ENCODE measurements around the gene CCDC187.

Gene CCDC187

DNA sequence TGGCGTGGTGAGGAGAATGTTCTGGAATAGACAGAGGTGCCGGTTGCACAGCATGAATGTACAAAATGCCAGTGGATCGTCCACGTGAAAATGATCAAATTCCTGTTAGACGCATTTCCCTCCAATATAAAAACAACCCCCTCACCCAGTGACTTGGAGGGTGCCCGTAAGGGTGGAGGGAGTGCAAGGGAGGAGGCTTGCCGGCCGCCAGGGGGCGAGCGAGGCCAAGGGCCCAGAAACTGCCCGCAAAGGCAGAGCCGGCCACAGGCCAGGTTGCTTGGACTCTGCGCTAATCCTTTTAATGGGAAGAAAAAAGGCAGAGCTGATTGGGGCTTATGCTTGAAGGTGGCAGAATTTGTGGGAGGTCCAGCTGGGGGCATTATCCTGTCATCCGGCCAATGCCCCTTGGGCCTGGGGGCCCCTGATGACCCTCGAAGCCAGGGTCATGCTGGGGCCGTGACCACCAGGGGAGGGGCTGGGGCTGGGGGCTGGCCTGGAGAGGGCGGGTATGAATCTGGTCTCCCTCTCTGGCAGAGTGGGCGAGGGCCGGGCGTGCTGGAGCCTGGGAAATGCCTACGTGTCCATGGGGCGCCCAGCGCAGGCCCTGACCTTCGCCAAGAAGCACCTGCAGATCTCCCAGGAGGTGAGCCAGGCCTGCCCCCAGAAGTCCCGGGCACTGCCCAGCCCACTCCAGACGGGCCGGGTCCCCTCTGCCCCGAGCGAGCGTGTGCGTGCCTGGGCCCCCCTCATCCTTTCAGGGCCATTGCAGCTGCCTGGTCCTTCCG is 35.5 kb upstream of the CCDC187 start:
- no peak for DNase-seq

GRCh38 chr9:136338511-136338910 is 34.6 kb upstream of the CCDC187 start:
- DNase-seq, result no peak

GRCh38 chr9:136337416-136338395 is 33.8 kb upstream of the CCDC187 start:
- no peak for DNase-seq

DNA sequence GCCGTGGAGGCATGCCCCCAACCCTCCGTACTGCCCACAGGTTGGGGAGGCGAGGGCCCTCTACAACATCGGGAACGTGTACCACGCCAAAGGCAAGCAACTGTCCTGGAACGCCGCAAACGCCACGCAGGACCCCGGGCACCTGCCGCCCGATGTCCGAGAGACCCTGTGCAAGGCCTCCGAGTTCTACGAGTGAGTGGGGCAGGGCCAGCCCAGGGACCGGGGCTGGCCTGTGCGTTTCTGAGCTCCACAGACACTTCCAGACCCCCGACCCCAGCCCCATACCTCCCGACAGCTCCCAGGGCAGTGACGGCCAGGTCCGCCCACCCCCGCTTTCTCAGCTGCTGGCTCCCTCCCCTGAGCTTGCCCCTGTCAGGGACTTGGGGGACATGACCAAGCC is 33.0 kb upstream of the CCDC187 start:
- no peak for DNase-seq

GRCh38 chr9:136336156-136336870 is 32.4 kb upstream of the CCDC187 start:
- DNase-seq, result no peak

GRCh38 chr9:136335296-136336155 is 31.6 kb upstream of the CCDC187 start:
- no peak for DNase-seq

DNA sequence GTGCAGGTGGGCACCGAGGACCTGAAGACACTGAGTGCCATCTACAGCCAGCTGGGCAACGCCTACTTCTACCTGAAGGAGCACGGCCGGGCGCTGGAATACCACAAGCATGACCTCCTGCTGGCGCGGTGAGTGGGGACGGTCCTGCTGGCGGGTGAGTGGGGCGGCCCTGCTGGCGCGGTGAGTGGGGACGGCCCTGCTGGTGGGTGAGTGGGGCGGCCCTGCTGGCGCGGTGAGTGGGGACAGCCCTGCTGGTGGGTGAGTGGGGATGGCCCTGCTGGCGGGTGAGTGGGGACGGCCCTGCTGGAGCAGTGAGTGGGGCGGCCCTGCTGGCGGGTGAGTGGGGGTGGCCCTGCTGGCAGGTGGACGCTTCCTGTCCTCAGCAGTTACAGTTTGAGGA is 30.6 kb upstream of the CCDC187 start:
- no peak for DNase-seq

DNA sequence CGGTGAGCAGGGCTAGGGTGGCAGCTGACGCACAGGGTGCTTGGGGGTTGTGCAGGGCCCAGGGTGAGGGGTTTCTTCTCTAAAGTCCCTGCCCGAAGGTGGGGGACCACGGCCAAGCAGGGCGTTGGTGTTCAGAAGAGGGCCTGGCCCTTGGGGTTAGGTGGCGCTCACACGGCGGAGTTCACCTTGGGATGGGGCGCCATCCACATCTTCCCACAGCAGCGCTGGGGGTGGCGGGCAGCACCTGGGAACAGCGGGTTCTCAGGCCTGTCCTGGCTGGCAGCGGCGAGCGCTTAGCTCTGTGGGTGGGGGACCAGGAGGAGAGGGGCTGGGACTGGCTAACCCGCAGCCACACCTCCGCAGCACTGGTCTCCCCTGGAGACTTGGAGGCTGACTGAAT is 29.6 kb upstream of the CCDC187 start:
- no peak for DNase-seq

GRCh38 chr9:136333045-136333444 is 29.2 kb upstream of the CCDC187 start:
- DNase-seq, result no peak

DNA sequence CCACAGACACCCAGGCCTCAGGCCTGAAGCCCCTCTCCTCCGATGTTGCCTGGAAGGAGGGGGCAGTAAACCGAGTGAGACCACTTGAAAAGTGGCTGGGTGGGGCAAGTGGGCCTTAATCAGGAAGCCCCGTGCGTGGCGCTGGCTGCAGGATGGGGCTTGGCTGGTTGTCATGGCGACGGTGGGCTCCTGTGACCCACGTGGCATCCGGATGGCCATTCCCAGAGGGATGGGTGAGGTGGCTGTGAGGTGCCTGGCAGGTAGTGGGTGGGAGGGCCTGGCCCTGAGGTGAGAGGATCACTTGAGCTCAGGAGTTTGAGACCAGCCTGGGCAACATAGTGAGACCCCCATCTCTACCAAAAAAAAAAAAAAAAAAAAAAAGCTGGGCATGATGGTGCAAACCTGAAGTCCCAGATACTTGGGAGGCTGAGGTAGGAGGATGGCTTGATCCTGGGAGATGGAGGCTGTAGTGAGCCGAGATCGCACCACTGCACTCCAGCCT is 28.6 kb upstream of the CCDC187 start:
- no peak for DNase-seq

DNA sequence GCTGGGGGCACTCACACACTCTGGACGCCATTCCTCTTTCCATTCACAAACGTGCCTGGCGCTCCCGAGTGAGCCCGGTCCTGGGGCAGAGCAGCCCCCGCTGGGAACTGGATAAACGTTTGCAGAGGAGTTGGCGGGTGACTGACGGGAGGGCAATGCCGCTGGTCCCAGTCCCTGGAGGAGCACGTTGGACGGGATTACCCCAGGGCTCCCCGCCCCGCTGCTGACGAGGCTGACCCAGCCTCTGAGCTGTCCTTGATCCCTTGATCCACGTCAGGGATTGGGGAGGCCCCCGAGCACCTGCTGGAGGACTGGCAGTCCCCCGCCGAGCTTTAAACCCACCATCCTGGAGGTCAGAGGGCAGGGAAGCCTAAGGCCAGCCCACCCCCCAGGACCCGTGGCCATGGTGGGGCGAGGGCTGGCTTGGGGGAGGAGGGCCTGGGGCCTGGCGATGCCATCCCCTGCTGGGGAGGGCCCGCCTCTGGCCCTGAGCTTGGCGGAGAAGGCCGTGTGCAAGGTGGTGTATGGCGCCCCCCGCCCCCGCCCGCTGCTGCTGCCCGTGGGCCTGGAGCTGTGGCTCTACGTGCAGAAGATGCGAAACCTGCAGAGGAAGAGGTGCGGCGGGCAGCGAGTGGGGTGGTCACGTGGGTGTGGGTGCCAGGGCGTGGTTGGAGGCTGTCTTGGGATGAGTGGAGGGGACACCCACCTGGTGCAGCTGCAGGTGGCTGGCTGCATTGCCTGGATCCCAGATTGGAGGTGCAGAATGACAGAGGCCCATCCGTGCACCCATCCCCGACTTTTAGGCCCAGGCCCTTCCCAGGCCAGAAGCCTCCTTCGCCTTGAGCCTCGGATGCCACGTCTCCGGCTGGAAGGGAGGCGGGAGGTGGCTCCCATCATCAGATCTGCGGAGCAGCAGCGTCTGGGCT is 27.9 kb upstream of the CCDC187 start:
- no peak for DNase-seq

DNA sequence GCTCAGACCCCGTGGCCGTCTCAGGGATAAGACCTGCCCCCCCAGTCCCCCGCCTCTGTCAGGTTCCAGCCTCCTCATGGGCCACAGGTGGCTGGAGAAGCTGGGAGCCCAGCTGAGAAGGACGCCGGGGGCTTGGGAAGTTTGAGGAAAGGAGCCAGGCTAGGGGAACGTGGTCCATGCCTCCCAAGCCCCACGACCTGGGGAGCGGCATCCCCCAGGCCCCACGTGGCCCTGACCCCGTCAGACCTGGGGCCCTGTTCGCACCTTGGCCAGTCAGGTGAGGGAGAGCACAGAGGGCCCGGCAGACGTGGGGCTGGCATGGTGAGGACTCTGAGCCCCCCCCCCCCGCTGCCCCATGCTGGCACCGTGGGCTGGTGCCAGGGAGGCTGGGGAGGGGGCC is 27.1 kb upstream of the CCDC187 start:
- DNase-seq, result no peak

DNA sequence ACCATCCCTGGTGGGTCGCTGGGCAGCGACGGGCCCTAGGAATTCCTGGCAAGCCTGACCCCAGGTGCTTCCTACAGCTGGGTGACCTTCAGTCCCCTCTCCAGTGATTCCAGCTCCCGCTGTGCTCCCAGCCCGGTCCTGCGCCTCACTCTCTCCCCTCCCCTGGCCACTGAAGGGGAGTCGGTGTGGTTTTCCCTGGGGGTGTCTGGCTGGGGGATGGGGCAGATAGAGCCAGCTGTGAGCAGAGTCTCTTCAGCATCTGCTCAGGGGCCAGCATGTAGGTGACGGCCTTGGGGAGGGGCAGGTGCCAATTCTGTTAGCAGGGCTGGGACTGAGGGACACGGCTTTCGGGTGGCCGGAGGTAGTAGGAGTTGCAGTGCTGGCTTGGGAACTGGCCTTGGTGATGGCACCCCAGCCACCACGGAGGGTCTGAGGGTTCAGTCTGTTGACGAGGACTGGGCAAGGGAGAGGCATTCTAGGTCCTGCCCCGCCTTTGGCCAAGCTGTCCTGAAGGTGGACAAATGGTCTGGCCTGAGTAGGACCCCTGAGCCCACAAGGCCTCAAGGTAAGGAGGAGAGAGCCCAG is 26.6 kb upstream of the CCDC187 start:
- DNase-seq, result no peak

DNA sequence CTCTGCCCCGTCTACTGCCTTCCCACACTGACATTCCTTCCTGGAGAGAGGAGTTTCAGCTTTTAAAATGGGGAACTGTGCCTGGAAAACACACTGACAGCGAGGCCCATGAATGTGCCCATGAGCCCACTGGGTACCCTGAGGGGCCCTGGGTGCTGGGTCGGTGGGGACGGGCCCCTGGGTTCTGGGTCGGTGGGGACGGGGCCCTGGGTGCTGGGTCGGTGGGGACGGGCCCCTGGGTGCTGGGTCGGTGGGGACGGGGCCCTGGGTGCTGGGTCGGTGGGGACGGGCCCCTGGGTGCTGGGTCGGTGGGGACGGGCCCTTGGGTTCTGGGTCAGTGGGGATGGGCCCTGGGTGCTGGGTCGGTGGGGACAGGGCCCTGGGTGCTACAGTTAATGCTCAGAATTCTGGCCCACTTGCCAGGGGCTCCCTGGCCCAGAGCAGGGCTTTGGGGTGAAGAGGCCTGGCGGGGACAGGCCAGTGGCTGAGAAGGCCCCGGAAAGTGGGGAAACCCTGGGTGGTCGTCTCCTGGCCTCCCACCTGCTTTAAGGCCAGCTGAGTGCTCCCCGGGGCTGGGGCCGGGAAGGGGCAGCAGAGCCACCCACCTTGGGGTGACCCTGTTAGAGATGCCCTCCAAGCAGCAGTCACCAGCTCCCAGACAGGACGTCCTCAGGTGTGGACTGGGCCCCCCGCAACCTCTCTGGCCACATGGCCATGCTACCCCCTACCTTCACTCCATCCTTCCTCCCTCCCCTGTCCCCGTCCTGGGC is 25.9 kb upstream of the CCDC187 start:
- no peak for DNase-seq

DNA sequence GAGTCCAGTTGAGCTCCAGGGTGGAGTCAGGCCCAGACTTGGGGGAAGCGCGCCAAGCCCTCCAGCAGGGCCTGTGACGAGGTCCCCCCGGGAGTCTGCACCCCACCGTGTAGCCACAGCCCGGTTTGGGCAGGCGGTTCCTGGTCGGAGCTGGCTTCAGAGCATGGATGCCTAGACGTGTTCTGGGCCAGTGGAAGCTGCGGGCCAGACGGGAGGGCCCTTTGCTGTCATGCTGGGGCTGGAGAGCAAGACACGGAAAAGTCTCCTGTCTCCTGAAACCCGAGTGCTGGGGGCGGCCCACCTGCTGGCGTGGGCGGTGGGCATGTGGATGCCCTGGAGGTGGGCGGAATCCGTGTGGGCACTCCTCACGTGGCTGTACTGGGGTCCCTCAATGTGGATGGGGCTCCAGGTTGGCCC is 25.3 kb upstream of the CCDC187 start:
- DNase-seq, result no peak

- no peak for DNase-seq
These were observed 24.7 kb upstream of the CCDC187 start for GRCh38 chr9:136328622-136329041.

GRCh38 chr9:136328011-136328621 is 24.2 kb upstream of the CCDC187 start:
- DNase-seq, result peak in 1 of 2 experiments; percentile 25

DNA sequence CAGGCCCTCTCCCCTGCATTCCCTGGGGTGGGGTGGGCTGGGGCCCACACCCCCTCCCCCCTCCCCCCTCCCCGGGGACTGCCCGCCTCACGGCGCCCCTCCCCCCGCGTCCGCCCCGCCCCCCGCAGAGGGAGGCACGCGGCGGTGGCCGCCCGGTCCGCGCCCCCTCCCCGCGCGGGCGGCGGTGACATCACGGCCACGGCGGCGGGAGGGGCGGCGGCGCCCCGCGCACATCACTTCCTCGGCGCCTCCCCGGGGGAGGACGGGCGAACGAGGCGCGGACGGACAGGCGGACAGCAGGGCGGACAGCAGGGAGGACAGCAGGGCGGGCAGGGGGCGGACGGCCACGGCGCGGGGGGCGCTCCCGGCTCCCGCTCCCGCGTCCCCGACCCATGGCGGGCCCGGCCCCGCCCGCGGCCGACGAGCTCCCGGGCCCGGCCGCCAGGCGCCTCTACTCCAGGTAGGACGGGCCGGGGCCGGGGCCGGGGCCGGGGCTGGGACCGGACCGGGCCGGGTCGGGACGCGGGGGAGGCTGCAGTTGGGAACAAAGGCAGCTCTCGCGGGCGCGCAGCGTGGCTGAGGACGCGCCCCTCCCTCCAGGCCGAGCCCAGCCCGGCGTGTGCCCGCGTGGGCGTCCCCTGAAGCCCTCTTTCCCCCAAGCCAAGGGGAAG is 23.5 kb upstream of the CCDC187 start, which contains the start of gene GPSM1:
TSS of gene GPSM1 (plus strand) at position 236 of the 671 bp plus-strand sequence. CDS start at position 393, 157 bp downstream.
- peak in 1 of 2 experiments; percentile 30 for DNase-seq

All from NCI-H2081 (cell line).